H1 (cell line): Measurements from ENCODE around the gene CFAP65. TPM values are rescaled to one million over a fixed set of nuclear protein-coding genes. Genes with fewer than 3 reads are reported as not detected.

Experiments used
- ASH2L ChIP-seq: fragments of 200-600, 300-600 bp; sonication (generic); IDR thresholded peaks from one replicate; pipeline ENCODE4 v1.7.1; 2017; ENCODE audit warnings: low read length
- NANOG ChIP-seq: IDR thresholded peaks from 2 replicates; pipeline ENCODE4 v1.6.1; 2011; ENCODE audit warnings: low read length, low read depth, mild to moderate bottlenecking, inconsistent platforms; ENCODE audit not compliant: insufficient read depth, poor library complexity, severe bottlenecking
- RXRA ChIP-seq: IDR thresholded peaks from 2 replicates; pipeline ENCODE4 v1.6.1; 2011; ENCODE audit warnings: low read depth, mild to moderate bottlenecking, low read length, moderate library complexity; ENCODE audit not compliant: insufficient read depth
- SIN3A ChIP-seq, 2 experiments: IDR thresholded peaks in 1 of 2; conservative IDR thresholded peaks in 1 of 2; 2 replicates each; pipeline ENCODE4 v1.6.1; 2011 to 2012; ENCODE audit warnings: low read length in 2 of 2, improper control_type of control experiment in 1 of 2, low read depth in 1 of 2, mild to moderate bottlenecking in 1 of 2
- SIRT6 ChIP-seq: IDR thresholded peaks from one replicate; pipeline ENCODE4 v1.7.1; 2012; ENCODE audit warnings: low read length, inconsistent platforms
- SIX5 ChIP-seq: IDR thresholded peaks from 2 replicates; pipeline ENCODE4 v1.6.1; 2011; ENCODE audit warnings: mild to moderate bottlenecking, low read depth, low read length
- polyA plus RNA-seq, 7 experiments: library from polyadenylated mRNA; depleted of rRNA in 3 of 7; stranded (reverse) in 5 of 7; unstranded in 2 of 7; fragments of >200 nt in 5 of 7; fragments of 200-250 nt in 2 of 7; gene quantifications; 1 replicate in 5 of 7; 2 replicates in 1 of 7; 4 replicates in 1 of 7; pipeline versions ENCODE4 v1.2.1 to v1.2.3, GENCODE V29; 2011 to 2013; ENCODE audit warnings: missing spikeins in 2 of 7, mixed read lengths in 2 of 7
- total RNA-seq: library from RNA; stranded (reverse); fragmentation: NEBNext Ultra II Directional; extraction: Animal tissue kit (Norgen Biotek cat#: 25700); gene quantifications from 2 replicates; pipeline ENCODE4 v1.2.1, GENCODE V29; 2021
- TF ChIP-seq, protein P1 (sequence below): fragments of 300-600 bp; sonication (generic); IDR thresholded peaks from 2 replicates; pipeline ENCODE4 v1.7.1; 2012; ENCODE audit warnings: low read length, moderate library complexity, mild to moderate bottlenecking, inconsistent platforms; ENCODE audit not compliant: insufficient replicate concordance
- TF ChIP-seq, protein P2 (sequence below): IDR thresholded peaks from 2 replicates; pipeline ENCODE4 v1.6.1; 2011; ENCODE audit warnings: low read length, improper control_type of control experiment

Gene CFAP65
- total and polyA plus RNA-seq, 2 of the 8 experiments (the other 6 are each of a cell fraction or from before 2014, with no cell fraction given), result 0.19 to 0.45 TPM

DNA sequence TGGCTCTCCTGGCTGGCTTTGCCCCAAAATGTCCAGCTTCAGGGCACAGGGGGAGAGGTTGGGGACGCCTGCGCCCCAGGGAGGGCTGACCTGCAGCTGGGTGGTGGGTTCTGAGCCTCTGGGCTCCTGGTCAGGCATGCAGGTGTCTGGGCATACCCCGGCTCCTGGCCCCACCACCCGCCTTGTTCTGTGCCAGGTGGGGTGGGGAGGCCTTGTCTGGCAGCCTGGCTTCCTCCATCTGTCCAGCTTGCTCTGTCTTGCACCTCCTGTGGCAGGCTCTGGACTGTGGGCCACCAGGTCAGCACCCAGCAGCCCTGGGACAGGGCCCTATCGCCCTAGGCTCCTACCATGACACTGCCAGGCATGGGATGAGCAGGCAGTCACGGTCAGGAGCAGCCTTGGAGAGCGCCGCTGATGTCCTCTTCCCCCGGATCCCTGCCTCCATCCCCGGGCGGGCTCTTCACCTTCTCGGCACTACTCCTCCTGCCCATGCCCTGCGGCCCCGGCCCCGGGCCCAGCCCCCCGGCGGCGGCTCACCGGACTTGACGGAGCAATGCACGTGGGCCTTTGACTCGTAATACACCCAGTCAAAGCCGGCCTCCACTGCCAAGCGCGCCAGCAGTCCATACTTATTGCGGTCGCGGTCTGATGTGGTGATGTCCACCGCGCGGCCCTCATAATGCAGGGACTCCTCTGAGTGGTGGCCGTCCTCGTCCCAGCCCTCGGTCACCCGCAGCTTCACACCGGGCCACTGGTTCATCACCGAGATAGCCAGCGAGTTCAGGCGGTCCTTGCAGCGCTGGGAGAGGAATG lies 15.8 kb upstream of the CFAP65 start (continued):
- TF ChIP-seq, protein P1, sequence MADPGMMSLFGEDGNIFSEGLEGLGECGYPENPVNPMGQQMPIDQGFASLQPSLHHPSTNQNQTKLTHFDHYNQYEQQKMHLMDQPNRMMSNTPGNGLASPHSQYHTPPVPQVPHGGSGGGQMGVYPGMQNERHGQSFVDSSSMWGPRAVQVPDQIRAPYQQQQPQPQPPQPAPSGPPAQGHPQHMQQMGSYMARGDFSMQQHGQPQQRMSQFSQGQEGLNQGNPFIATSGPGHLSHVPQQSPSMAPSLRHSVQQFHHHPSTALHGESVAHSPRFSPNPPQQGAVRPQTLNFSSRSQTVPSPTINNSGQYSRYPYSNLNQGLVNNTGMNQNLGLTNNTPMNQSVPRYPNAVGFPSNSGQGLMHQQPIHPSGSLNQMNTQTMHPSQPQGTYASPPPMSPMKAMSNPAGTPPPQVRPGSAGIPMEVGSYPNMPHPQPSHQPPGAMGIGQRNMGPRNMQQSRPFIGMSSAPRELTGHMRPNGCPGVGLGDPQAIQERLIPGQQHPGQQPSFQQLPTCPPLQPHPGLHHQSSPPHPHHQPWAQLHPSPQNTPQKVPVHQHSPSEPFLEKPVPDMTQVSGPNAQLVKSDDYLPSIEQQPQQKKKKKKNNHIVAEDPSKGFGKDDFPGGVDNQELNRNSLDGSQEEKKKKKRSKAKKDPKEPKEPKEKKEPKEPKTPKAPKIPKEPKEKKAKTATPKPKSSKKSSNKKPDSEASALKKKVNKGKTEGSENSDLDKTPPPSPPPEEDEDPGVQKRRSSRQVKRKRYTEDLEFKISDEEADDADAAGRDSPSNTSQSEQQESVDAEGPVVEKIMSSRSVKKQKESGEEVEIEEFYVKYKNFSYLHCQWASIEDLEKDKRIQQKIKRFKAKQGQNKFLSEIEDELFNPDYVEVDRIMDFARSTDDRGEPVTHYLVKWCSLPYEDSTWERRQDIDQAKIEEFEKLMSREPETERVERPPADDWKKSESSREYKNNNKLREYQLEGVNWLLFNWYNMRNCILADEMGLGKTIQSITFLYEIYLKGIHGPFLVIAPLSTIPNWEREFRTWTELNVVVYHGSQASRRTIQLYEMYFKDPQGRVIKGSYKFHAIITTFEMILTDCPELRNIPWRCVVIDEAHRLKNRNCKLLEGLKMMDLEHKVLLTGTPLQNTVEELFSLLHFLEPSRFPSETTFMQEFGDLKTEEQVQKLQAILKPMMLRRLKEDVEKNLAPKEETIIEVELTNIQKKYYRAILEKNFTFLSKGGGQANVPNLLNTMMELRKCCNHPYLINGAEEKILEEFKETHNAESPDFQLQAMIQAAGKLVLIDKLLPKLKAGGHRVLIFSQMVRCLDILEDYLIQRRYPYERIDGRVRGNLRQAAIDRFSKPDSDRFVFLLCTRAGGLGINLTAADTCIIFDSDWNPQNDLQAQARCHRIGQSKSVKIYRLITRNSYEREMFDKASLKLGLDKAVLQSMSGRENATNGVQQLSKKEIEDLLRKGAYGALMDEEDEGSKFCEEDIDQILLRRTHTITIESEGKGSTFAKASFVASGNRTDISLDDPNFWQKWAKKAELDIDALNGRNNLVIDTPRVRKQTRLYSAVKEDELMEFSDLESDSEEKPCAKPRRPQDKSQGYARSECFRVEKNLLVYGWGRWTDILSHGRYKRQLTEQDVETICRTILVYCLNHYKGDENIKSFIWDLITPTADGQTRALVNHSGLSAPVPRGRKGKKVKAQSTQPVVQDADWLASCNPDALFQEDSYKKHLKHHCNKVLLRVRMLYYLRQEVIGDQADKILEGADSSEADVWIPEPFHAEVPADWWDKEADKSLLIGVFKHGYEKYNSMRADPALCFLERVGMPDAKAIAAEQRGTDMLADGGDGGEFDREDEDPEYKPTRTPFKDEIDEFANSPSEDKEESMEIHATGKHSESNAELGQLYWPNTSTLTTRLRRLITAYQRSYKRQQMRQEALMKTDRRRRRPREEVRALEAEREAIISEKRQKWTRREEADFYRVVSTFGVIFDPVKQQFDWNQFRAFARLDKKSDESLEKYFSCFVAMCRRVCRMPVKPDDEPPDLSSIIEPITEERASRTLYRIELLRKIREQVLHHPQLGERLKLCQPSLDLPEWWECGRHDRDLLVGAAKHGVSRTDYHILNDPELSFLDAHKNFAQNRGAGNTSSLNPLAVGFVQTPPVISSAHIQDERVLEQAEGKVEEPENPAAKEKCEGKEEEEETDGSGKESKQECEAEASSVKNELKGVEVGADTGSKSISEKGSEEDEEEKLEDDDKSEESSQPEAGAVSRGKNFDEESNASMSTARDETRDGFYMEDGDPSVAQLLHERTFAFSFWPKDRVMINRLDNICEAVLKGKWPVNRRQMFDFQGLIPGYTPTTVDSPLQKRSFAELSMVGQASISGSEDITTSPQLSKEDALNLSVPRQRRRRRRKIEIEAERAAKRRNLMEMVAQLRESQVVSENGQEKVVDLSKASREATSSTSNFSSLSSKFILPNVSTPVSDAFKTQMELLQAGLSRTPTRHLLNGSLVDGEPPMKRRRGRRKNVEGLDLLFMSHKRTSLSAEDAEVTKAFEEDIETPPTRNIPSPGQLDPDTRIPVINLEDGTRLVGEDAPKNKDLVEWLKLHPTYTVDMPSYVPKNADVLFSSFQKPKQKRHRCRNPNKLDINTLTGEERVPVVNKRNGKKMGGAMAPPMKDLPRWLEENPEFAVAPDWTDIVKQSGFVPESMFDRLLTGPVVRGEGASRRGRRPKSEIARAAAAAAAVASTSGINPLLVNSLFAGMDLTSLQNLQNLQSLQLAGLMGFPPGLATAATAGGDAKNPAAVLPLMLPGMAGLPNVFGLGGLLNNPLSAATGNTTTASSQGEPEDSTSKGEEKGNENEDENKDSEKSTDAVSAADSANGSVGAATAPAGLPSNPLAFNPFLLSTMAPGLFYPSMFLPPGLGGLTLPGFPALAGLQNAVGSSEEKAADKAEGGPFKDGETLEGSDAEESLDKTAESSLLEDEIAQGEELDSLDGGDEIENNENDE, result no peak
- no peak for TF ChIP-seq SIX5
- peak in 1 of 2 experiments; percentile 80; a peak in 3 of 4 replicates for TF ChIP-seq SIN3A (conservative IDR thresholded peaks at IDR 0.05 in 1 of 2, IDR thresholded peaks at IDR 0.05 in 1 of 2; ENCODE audit: low read depth in 1 of 2, low read length in 2 of 2)
- no peak for TF ChIP-seq RXRA
- no peak for TF ChIP-seq SIRT6
- TF ChIP-seq ASH2L, result no peak
- TF ChIP-seq NANOG, result no peak
- TF ChIP-seq, protein P2, sequence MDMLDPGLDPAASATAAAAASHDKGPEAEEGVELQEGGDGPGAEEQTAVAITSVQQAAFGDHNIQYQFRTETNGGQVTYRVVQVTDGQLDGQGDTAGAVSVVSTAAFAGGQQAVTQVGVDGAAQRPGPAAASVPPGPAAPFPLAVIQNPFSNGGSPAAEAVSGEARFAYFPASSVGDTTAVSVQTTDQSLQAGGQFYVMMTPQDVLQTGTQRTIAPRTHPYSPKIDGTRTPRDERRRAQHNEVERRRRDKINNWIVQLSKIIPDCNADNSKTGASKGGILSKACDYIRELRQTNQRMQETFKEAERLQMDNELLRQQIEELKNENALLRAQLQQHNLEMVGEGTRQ, result no peak
